ENCODE data around the gene THOC6.

Gene THOC6

DNA sequence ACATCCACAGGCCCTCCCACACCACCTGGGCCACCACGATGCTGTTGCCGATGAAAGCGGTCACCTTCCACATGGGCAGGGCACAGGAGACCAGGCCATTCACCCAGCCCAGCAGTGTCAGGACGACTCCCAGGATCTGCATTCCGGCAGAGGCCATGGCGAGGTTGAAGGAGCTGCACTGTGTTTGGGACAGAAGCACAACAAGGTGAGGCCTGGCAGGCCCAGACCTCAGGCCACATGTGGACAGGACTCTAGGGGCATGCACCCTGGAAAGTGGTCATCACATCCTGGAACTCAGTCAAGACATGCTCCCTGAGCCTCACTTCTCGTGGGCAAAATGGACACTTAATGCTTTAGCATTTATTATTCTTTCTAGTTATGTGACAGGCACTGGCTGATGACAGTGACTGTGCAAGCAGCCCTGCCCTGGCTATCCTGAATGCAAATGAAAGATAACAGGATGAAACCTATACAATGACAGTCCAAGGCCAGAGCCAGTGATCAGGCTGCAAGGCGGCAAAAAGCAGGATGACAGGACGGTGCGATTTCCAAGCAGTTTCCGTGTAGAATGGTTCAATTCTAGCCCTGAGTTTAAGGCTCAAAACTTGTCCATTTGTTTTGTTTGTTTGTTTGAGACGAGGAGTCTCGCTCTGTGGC, 7.8 kb upstream of the THOC6 start:
- no peak for DNase-seq (ENCODE audit: low read depth, low spot score)

DNA sequence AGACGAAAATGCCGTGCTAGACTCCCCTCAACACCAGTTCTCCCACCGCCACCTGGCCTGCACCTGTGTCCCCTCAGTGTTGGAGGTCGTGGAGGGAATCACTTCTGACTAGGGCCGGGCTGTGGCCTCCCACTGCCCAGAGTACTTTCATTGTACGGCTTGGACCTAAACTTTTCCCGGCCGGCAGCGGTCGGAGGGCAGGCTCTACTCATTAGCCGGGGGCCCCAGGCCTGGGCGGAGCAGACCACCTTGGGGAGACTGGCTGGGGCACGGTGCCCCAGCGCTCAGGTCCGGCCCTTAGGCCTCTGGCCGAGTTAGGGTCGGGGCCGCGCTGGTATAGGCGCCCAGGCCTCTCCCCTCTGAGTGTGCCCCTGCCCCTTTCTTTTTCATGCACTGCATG, 6.5 kb upstream of the THOC6 start:
- no peak for DNase-seq (ENCODE audit: low read depth, low spot score)

DNA sequence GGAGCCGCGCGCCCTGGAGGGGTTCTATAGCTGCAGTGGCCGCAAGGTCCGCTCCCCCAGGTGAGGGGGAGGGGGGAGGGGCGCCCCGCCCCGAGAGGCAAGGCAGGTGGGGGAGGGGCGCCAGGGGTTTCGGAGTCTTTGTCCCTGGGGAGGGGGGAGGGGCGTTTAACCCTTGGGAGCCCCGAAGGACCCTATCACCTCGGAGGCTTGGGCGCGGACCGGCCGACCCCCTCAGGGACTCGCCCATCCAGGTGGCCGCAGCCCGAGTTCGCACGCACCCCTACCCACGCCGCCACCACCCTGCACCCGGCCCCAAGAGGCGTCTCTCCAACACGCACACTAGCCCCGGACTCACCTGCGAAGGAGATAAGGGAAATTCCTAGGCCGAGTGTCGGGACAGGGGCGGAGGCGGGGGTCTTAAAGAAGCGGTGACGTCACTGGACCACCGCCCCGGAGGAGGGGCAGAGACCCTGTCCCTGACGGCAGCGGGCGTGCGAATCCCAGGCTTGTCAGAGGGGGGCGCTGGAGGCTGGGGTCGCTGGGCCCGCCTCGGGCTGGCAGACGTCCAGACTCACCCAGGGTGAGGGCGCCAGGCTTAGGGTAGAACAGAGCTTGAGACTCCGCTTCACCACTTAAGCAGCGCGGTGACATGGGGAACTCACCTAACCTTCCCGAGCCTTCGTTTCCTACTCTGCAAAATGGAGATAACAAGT, 5.9 kb upstream of the THOC6 start, which contains the start of gene CLDN6:
TSS of gene CLDN6 (minus strand) at position 390 of the 713 bp plus-strand sequence. CDS start 2,162 bp downstream, outside the sequence.
- DNase-seq (ENCODE audit: low read depth, low spot score) = no peak

DNA sequence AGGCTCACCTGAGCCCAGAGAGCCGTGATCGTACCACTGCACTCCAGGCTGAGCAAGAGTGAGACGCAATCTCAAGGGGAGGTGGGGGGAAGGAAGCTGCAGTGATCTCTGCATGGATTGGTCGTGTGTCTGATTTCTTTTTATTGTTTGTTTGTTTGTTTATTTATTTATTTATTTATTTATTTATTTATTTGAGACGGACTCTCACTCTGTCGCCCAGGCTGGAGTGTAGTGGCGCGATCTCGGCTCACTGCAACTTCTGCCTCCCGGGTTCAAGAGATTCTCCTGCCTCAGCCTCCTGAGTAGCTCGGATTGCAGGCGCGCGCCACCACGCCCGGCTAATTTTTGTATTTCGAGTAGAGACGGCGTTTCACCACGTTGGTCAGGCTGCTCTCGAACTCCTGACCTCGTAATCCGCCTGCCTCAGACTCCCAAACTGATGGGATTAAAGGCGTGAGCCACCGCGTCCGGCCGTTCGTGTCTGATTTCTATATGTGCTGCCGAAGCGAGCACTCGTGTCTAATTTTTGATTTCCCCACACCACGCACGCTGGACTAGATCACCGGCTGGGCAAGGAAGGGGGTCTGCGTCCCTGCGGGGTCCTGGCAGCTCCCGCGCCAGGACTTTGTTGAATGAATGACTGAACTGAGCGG, 4.1 kb upstream of the THOC6 start:
- no peak for DNase-seq (ENCODE audit: low read depth, low spot score)

DNA sequence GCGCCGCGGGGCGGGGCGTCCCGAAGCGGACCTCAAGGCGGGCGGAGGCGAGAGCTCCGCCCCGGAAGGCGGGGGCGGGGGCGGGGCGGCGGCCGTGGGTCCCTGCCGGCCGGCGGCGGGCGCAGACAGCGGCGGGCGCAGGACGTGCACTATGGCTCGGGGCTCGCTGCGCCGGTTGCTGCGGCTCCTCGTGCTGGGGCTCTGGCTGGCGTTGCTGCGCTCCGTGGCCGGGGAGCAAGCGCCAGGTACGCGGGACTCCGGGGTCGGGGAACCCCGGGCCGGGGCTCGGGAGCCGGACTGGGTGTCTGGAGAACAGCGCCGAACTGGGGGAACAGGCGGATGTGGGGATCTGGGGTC, 3.6 kb upstream of the THOC6 start, which contains the start of gene TNFRSF12A:
TSS of gene TNFRSF12A (plus strand) at position 122 of the 357 bp plus-strand sequence. CDS start at position 152, 30 bp downstream.
- DNase-seq (ENCODE audit: low read depth, low spot score) = peak; percentile 20

DNA sequence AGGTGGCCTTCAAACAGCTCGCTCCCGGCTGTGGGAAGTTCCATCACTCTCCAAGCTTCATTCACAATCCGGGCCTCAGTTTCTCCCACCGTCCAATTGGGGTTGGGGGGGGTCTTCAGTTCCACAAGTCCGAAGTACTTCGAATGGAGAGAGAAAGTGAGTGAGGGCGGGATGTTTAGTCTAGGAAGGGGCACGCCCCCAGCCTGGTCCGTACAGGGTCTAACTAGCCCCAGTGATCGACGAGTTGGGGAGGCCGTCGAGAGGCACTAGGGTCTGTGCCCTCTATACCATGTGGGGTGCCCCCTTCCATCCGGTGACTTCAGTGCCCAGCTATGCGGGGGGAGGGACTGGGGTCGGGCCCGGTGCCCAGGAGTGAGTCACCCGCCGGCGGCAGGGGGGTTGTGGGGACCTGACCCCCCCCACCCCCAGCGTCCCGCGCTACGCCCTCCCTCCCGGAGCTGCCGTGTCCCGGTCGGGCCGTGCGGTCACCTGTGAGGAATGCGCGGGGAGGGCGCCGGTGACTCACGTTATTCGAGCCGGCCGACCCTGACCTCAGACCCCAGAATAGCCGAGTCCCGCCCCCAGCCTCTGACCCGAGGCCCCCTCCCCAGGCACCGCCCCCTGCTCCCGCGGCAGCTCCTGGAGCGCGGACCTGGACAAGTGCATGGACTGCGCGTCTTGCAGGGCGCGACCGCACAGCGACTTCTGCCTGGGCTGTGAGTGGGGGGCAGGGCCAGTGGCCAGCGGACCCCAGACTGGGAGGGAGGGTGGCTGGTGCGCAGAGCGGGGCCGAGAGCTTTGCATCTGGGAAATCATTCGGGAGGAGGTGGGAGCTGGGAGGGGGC, 3.0 kb upstream of the THOC6 start:
- peak; percentile 31 for DNase-seq (ENCODE audit: low read depth, low spot score)

DNA sequence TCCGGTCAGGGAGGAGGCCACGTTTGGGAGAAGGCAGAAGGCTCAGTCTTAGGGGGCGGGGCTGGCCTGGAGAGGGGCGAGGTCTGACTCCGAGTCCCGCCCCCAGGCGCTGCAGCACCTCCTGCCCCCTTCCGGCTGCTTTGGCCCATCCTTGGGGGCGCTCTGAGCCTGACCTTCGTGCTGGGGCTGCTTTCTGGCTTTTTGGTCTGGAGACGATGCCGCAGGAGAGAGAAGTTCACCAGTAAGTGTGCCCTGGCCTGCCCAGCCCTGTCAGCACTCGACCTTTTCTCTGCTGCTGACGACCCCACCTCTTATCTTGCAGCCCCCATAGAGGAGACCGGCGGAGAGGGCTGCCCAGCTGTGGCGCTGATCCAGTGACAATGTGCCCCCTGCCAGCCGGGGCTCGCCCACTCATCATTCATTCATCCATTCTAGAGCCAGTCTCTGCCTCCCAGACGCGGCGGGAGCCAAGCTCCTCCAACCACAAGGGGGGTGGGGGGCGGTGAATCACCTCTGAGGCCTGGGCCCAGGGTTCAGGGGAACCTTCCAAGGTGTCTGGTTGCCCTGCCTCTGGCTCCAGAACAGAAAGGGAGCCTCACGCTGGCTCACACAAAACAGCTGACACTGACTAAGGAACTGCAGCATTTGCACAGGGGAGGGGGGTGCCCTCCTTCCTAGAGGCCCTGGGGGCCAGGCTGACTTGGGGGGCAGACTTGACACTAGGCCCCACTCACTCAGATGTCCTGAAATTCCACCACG, 2.2 kb upstream of the THOC6 start:
- peak; percentile 93 for DNase-seq (ENCODE audit: low read depth, low spot score)

DNA sequence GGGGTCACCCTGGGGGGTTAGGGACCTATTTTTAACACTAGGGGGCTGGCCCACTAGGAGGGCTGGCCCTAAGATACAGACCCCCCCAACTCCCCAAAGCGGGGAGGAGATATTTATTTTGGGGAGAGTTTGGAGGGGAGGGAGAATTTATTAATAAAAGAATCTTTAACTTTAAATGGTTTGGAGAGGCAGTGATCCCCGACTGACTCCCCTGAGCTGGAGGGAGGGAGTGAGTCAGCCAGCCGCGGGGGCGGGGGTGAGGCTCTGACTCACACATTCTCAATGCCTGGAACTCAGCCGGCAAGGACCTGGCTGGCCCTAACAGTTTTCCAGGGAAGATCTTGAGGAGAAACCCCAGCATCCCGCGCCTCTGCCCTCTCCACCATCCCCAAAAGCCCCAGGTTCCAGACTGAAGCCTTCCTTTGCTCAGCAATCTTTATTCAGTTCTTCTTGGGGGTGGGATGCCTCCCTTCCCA, 1.6 kb upstream of the THOC6 start:
- peak; percentile 91 for DNase-seq (ENCODE audit: low read depth, low spot score)

DNA sequence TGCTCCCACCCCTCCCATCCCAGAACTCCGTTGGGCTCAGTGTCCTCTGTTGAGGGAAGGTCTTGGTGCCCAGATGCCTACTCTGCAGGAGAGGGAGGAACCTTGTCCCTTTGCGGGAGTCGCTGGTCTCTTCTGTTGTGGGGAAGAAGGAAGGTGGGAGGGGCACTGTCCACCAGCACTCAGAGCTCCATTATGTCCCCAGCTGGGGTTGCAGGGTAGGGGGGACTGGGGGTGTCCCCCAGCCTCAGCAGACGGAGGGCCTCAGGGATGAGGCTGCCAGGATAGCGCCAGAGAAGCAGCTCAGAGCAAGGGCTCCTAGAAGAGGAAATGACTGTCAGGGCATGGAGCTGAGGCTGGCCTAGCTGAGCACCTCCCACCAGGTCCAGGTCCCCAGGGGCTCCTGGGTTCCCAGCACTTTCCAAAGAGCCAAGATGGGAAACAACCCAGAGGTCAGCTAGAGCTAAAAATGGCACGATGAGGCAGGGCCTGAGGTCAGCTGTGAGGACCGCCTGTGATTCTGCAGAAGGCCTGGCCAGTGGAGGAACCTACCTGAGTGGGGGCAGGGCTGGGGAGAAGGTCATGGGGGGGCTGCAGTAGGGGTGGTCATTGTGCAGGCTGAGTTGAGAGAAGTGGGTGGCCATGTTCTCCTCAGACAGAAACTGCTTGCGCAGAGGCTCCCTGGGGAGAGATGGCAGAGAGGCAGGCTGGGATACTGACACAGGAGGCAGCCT, 986 bp upstream of the THOC6 start:
- DNase-seq (ENCODE audit: low read depth, low spot score) = no peak

DNA sequence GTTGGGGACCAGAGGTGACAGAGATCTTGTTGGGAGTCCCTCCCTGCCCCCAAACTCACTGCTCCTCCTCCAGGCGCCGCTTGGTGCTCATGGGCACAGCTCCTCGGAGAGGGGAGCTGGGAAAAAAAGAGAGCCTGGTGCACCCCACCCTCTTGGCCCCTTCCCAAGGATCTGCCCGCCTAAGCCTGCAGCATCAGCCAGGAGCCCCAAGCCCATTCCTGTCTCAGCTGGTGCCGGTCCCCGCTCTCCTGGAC, 493 bp upstream of the THOC6 start:
- DNase-seq (ENCODE audit: low read depth, low spot score) = no peak

DNA sequence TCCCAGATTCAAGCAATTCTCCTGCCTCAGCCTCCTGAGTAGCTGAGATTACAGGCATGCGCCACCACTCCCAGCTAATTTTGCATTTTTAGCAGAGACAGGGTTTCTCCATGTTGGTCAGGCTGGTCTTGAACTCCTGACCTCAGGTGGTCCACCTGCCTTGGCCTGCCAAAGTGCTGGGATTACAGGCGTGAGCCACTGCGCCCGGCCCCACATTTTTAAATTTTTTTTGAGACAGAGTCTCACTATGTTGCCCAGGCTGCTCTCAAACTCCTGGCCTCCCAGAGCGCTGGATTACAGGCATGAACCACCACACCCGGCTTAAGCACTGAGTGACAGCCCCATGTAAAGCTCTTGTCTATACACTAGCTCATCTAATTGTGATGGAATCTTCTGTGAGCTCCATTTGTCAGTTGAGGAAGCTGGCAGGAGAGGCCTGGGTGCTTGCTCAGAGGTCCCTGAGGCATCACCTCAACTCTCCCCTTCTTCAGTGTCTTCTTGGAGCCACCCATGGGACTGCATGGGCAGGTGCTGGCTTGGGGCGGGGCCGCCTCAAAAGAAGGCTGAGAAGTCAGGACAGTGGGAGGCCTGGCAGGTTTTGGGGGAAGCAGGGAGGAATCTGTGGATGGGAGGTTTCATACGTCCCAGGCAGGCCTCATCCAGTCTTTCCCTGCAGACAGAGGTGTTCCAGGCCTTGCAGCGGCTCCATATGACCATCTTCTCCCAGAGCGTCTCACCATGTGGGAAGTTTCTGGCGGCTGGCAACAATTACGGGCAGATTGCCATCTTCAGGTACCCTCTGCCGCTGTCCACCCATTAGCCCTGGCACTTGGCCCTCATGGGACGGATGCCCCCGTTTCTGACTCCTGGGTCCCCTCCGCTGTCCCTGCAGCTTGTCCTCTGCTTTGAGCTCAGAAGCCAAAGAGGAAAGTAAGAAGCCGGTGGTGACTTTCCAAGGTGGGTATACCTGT, 1.5 kb downstream of the THOC6 start:
- DNase-seq (ENCODE audit: low read depth, low spot score) = no peak

DNA sequence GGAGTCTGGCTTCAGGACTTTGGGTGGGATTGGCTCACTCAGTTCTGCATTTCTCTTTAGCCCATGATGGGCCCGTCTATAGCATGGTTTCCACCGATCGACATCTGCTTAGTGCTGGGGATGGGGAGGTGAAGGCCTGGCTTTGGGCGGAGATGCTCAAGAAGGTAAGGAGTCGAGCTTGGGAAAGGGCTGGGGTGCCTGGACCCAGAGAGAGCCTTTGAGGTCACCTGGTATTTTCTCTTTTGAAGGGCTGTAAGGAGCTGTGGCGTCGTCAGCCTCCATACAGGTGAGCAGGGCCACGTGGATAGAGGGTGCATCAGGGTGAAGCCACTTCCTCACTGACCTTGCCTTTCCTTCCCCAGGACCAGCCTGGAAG, 2.2 kb downstream of the THOC6 start:
- no peak for DNase-seq (ENCODE audit: low read depth, low spot score)

DNA sequence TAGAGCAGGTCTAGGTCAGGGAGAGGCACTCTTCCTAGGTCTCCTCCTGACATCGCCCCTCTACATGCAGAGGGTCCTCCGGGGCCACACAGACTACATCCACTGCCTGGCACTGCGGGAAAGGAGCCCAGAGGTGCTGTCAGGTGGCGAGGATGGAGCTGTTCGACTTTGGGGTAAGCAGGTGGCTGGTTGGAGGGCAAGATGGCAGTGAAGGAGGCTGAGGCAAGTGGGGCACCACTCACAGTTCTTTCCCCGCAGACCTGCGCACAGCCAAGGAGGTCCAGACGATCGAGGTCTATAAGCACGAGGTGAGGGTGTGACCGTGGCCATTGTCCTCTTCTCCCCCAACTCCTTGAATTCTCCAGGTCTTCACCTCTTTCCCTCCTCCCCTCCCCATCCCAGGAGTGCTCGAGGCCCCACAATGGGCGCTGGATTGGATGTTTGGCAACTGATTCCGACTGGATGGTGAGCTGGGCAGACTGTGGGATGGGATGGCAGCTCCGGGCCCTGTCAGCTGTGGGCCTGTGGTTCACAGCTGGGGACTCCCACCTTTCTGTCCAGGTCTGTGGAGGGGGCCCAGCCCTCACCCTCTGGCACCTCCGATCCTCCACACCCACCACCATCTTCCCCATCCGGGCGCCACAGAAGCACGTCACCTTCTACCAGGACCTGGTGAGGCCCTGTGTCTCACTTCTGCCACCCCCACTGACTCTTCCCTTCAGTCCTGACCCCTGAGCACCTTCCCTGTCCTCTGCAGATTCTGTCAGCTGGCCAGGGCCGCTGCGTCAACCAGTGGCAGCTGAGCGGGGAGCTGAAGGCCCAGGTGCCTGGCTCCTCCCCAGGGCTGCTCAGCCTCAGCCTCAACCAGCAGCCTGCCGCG, 3.0 kb downstream of the THOC6 start:
- DNase-seq (ENCODE audit: low read depth, low spot score) = no peak

DNA sequence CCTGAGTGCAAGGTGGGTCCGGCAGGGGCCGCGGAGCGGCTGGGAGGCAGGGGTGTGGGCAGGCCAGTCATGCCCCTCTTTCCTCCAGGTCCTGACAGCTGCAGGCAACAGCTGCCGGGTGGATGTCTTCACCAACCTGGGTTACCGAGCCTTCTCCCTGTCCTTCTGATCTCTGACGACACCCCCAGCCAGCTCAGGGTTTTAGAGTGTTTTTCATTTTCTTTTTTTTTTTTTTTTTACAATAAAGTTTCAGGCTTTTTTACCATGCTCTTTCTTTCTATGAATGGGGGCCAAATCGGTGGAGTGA, 3.6 kb downstream of the THOC6 start:
- no peak for DNase-seq (ENCODE audit: low read depth, low spot score)

DNA sequence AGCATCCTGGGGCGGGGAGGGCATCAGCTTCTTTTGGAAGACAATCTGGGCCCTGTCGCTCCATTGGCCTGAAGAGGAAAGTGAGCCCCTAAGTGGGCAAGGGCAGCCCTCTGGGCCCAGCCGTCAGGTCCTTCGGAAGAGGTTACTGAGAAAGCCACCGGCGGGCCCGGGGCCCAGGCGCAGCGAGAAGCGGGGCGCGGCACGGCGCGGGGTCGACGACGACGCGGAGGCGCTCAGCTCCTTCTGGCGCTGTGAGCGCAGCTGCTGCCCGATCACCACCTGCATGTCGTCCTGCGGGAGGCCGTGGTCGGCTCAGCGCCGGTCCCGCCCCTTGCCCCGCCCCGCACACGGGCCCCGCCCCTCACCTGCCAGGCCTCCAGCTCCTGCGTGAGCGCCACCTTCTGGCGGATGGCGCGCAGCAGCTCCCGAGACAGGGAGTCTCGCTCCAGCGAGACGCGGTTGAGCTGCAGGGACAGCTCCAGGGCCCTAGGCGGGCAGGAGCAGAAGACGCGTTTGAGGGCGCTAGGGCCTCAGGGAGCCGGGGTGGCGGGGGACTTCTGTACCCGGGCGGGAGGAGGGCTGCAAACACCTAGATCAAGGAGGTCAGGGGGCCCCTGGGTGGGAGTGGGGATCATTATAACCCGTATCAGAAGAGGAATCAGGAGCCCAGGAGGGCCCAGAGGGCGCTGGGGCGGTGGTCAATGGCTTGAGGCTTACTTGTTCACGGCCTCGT, 4.3 kb downstream of the THOC6 start:
- DNase-seq (ENCODE audit: low read depth, low spot score) = no peak

DNA sequence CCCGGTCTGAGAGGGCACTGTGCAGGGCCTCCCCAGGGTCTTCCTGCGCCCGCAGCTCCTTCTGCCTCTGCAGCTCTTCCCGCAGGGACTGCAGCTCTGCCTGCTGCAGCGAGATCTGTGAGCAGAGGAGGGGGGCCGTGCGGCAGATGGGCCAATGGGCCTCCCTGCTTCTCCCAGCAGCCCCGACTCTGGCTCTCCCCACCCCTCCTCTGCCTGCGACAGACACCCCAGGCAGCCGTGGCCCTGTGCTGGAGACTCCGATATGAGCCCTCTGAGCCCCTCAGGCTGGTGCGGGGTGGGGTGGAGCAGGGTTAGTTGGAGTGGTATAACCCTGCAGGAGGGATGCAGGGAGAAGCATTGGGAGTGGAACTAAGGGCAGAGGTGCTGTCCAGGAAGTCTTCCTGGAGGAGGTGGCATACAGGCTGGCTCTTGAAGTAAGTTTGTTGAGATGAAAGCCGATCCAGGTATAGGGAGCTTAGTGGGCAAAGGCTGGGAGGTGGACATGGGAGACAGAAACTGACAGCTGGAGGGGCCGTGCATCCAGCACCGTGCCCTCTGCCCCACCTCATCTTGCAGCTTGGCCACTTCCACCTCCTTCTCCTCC, 5.0 kb downstream of the THOC6 start:
- DNase-seq (ENCODE audit: low read depth, low spot score) = no peak

DNA sequence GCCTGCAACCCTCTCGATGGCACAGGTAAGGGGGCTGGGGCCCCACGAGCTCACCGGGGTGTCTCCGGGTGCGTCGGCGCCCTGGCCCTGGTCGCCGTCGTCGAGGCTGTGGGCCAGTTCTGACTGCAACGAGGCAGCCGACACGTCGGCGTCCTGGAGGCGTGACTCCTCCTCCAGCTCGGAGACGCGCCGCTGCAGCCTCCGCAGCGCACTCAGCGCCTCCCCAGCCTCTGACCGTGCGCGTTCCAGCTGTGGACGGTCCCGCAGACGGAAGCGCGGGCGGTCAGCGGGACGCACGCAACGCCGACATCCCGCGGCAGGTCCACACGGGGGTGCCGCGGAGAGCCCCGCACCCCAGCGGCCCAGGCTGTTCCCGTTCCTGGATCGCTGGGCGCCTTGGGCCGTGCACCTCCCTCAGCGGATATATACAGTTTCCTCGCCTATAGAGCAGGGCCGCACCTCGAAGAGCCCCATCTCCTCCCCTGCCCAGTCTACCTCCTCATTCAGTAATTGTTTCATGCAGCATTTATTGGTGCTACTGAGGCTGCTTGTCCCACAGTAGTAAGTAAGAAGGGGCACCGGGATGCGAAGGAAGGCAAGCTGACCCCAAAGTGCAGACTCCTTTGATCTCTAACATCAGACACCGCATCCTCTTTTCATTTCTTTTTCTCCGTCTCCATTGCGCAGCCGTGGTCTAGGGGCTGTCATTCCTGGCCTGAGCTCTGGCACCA, 5.8 kb downstream of the THOC6 start:
- DNase-seq (ENCODE audit: low read depth, low spot score) = no peak
